Naive B cell (primary cell): ENCODE data around the gene TMEM94. TPM values are rescaled to one million over a fixed set of nuclear protein-coding genes. Genes with fewer than 3 reads are reported as not detected.

Source experiments
- polyA plus RNA-seq, 6 donors: library from polyadenylated mRNA; unstranded; fragments of 300-500 nt; fragmentation: Illumina TruSeq; gene quantifications; one replicate each; pipeline ENCODE4 v1.2.3, GENCODE V29; 2021; ENCODE audit warnings: low read depth in 6 of 6

Gene TMEM94
- polyA plus RNA-seq, 6 donors from 2014 or later = 6.3 to 25.9 (median 9.0) TPM

Other genes starting within 250 kb of the TMEM94 start
- 10 to 100 TPM in 5 of 6 donors, 1 to 10 TPM in 1; 4.5 to 31.6 (median 13.7) TPM for gene GGA3, start 195.0 kb upstream of the TMEM94 start, polyA plus RNA-seq
- 100 to 1,000 TPM in 1 of 6 donors, 10 to 100 TPM in 5; 70.1 to 103 (median 94.4) TPM for gene MRPS7, start 194.8 kb upstream of the TMEM94 start, polyA plus RNA-seq
- gene MIF4GD, start 185.4 kb upstream of the TMEM94 start, polyA plus RNA-seq = 100 to 1,000 TPM in 5 of 6 donors, 10 to 100 TPM in 1; 95.1 to 133 (median 105) TPM
- gene SLC25A19, start 167.2 kb upstream of the TMEM94 start, polyA plus RNA-seq = 10 to 100 TPM; 26.1 to 41.8 (median 31.3) TPM
- gene GRB2, start 51.0 kb upstream of the TMEM94 start, polyA plus RNA-seq = 100 to 1,000 TPM; 281 to 361 (median 305) TPM
- under 1 TPM in 1 of 6 donors, not detected in 5; 0.29 TPM for gene CASKIN2, start 58.9 kb downstream of the TMEM94 start, polyA plus RNA-seq
- gene TSEN54, start 59.9 kb downstream of the TMEM94 start, polyA plus RNA-seq = 10 to 100 TPM; 18.3 to 42.3 (median 23.7) TPM
- 10 to 100 TPM in 3 of 6 donors, 1 to 10 TPM in 3; 6.1 to 14.4 (median 10.4) TPM for gene LLGL2, start 69.1 kb downstream of the TMEM94 start, polyA plus RNA-seq
- gene MYO15B, start 131.2 kb downstream of the TMEM94 start, polyA plus RNA-seq = 1 to 10 TPM; 2.9 to 5.9 (median 3.5) TPM
- 1 to 10 TPM in 2 of 6 donors, under 1 TPM in 2, not detected in 2; 0.24 to 1.3 (median 1.1) TPM for gene SMIM5, start 176.8 kb downstream of the TMEM94 start, polyA plus RNA-seq
- 10 to 100 TPM in 5 of 6 donors, 1 to 10 TPM in 1; 3.6 to 29.4 (median 16.3) TPM for gene RECQL5, start 210.5 kb downstream of the TMEM94 start, polyA plus RNA-seq
- 100 to 1,000 TPM in 1 of 6 donors, 10 to 100 TPM in 5; 72.3 to 105 (median 95.6) TPM for gene SAP30BP, start 210.7 kb downstream of the TMEM94 start, polyA plus RNA-seq